Amniotic epithelial cell (primary cell): ENCODE results near the gene NFKBIB.

Experiments used
- DNase-seq: peaks from one replicate; pipeline ENCODE4 v3.0.0-alpha.2; 2010; ENCODE audit warnings: low read depth

The NFKBIB gene

DNA sequence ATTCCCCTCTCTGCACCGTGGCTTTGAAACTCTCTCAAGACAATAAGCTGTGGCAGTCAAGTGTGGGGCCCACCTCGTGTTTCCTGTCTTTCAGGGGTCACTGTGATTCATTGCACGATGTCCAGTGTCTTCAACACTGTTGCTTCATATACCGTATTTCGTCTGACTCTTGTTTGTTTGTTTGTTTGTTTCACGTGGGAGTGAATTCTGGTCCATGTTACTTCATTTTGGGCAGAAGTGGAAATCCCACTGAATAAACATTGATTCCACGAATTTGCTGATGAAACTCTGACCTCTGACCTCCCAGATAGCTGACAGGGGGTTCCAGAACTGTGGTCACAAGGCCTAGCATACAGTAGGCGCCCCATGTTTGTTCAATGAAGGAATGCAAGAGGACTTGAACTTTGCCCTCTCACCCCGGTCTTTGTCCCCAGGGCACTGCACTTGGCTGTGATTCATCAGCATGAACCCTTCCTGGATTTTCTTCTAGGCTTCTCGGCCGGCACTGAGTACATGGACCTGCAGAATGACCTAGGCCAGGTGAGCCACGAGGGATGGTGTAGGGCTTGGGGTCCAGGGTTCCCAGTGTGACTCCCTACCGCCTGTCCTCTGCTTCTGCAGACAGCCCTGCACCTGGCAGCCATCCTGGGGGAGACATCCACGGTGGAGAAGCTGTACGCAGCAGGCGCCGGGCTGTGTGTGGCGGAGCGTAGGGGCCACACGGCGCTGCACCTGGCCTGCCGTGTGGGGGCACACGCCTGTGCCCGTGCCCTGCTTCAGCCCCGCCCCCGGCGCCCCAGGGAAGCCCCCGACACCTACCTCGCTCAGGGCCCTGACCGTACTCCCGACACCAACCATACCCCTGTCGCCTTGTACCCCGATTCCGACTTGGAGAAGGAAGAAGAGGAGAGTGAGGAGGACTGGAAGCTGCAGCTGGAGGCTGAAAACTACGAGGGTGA lies 5.1 kb downstream of the NFKBIB start:
- no peak for DNase-seq

DNA sequence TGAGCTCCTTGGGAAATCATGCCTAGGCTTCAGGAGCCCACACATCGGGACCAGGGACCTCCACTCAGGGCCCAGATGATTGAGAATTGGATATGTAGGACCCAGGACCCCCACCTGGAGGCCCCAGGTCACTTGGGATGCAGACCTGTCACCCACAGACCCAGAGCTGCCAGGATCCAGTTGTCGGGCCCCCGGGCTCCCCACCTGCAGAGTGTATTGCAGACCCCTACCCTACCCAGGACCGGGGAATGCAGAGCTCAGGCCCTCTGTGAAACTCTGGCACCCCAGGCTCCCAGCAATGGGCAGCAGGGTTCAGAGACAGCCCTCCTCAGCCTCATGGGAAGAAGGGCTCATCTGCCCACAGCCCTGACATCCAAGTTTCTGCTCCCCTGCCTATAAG lies 5.9 kb downstream of the NFKBIB start:
- DNase-seq = no peak

DNA sequence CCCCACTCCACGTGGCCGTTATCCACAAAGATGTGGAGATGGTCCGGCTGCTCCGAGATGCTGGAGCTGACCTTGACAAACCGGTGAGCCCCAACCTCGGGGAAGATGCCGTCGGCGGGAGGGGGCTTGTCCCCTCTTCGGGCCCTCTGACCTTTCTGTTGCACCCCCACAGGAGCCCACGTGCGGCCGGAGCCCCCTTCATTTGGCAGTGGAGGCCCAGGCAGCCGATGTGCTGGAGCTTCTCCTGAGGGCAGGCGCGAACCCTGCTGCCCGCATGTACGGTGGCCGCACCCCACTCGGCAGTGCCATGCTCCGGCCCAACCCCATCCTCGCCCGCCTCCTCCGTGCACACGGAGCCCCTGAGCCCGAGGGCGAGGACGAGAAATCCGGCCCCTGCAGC lies 7.5 kb downstream of the NFKBIB start:
- no peak for DNase-seq

DNA sequence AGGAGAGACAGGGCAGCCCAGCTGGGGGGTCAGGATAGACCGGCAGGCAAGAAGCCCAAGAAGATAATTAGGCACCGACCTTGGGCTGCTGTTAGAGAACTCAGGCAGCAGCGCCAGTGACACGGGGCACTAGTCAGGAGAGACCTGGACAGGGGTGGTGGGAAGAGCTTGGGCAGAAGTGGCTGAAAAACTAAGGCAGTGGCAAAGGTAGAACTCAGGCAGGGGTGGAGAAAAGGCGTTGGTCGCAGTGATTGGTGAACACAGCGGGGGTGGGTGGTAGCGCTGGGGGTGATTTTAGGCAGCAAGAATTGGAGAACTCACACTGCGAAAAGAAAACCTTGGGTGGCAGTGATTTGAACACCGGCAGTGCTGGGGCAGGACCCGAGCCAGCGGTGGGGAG lies 7.9 kb downstream of the NFKBIB start:
- no peak for DNase-seq

DNA sequence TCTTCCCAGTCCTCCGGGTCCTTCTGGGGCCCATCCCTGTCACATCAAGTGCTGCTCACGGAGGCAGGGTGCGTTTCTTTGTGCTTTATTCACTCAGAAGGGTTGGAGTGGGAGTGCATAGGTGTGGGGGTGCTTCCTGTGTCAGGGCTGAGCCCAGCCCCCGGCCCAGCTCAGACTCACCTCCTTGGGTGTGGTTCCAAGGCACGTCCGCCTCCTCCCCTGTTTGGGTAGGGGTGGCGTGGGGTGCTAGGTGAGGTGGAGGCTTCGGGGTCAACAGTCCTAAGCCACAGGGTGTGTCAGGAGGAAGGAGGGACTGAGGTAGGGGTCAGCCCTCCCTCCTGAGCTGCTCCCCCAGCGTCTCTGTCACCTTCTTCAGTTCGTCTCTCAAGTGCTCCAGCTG lies 9.1 kb downstream of the NFKBIB start:
- no peak for DNase-seq

DNA sequence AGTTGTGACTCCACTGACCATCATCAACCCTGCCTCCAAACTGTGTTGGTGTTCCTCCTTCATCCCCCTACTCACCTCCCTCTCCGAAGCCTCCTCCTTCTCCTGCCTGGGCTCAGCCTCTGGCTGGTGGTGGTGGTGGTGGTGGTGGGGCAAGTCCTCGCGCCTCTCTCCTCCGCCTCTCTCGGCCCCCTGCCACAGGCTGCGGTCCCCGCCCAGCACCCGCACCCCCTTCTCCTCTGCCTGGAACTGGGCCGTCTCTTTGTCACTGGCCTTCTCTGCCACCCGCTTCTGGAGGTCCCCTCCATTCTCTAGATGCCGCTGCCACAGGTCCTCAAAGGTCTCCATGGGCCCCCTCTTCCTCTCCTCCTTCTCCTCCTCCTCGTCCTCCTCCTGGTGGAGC lies 10.7 kb downstream of the NFKBIB start:
- DNase-seq = no peak

DNA sequence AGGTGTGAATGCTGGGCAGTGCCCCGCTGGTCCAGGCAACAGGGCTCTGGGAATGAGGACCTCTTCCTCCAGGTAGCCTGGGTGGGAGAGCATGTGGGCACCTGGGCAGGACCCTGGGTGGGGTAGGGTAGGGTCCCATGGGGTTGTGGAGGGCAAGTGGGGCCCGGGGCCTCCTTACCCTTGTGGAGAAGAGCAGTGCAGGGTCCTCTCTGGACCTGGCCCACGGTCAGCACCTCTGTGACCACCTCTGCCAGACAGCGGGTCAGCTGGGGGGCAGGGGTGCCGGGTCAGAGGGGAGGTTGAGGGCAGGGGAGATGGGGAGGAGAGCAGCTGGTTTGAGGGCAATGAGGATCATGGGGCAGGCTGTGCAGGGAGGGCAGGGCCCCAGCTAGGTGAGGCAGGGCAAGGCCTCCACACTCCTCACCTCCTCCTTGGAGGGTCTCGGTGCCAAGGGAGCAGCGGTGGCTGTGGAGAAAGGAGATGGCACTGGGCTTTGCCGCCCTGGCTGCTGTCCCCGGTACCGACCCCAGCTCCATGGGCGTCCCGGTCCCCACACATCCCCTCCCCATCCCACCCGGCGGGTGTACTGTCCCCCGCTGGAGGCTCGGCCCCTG lies 11.7 kb downstream of the NFKBIB start:
- DNase-seq = no peak

DNA sequence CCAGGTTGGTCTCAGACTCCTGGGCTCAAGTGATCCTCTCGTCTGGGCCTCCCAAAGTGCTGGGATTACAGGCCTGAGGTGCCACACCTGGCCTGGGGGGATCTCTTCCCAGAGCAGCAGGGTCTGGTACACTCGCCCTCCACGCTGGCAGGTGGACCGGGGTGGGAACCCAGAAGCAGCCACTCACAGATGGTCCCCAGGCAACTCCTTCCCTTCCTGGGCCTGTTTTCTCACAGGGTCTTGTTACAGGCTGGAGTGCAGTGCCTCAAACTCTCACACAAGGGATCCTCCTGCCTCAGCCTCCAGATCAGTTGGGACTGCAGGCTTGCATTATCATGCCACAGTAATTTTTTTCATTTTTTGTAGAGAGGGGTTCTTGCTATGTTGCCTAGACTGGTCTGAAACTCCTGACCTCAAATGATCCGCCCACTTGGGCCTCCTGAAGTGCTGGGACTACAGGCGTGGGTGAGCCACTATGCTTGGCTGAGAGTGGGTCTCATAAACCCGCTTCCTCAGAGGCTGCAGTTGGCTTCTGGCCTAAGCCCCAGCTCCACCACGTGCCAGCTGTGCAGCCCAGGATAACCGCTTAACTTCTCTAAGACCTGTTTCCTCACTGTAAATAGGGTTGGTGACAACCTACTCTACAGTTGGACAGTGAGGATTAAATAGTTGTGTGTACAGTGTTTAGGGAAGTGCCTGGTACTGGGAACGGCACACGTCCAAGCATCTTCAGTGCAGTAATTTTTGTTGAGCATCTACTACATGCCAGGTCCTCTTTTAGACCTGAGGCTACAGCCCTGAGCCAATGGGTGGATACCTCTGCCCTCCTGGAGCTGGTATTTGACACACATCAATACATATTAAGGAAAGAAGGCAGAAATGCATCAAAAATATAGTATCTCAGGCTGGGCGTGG lies 13.1 kb downstream of the NFKBIB start:
- peak; percentile 13 for DNase-seq

DNA sequence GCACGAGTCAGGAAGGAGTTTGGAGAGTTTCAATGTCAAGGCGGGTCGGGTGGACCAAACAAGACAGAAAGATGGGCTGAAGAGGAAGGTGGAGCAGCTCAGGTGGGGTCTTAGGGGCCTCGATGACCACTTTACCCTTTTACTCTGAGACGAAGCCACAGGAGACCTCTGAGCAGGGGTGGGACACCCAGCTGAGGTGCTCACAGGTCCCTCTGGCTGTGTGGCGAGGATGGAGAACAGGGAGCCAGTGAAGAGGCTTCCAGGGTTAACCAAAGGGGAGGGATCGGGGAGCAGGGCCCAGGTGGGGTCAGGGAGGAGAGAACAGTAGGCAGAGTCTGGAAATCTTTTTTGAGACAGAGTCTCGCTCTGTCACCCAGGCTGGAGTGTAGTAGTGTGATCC lies 14.2 kb downstream of the NFKBIB start:
- DNase-seq = no peak

DNA sequence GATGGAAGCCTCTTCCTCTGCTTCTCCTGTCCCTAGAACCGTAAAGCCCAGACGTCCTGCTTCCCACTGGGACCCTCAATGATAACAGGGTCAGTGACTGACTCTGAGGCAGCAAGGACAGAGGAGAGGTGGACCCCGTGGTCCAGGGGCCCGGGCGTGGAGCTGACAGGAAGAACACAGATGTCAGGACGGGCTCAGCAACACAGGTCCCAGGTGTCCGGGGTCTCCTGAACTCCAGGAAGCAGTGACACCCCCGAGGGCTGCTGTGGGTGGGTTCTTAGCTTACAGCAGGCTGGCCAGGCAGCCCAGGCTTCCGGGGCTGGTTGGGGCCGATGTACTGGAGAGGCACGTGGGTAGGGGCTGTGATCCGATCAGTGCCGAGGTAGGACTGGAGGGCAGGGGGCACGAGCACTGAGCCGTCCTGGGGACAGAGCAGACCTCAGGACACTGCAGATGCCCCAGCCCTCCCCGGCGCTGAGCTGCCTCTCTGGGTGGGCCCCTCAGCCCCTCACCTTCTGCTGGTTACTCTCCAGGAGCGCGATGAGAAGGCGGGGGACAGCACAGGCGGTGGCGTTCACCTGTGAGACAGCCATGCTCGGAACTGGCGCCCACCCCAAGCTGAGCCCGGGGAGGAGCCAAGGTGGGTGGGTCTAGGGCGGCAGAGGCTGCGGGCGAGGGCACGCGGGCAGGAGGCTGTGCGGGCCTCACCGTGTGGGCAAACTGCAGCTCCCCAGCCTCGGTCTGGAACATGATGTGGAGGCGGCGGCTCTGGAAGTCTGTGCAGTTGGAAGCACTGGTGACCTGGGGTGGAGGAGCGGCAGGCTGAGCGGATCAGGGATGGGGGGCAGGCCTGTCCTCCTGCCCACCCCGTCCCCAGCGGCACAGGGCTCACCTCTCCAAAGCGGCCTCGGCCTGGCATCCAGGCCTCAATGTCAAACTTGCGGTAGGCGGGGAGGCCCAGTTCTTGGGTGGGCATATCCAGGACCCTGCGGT lies 15.9 kb downstream of the NFKBIB start:
- DNase-seq = no peak

DNA sequence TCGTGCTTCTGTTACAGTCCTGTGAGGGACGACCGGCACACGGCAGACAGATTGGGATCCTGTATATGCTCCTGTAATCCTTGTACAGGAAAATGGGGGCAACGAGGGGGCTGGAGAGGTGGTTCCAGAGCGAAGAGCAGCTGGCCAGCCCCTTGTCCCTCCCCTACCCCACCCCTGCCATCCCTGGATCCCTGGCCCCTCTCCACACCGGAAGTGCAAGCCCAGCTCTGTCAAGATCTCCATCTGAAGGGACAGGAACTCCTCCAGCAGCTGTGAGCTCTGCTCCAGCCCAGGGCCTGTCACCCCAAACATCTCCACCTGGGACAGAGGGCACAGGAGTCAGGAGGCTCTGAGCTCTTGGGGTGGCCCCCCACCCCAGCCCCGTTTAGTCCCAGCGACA lies 17.7 kb downstream of the NFKBIB start:
- no peak for DNase-seq

DNA sequence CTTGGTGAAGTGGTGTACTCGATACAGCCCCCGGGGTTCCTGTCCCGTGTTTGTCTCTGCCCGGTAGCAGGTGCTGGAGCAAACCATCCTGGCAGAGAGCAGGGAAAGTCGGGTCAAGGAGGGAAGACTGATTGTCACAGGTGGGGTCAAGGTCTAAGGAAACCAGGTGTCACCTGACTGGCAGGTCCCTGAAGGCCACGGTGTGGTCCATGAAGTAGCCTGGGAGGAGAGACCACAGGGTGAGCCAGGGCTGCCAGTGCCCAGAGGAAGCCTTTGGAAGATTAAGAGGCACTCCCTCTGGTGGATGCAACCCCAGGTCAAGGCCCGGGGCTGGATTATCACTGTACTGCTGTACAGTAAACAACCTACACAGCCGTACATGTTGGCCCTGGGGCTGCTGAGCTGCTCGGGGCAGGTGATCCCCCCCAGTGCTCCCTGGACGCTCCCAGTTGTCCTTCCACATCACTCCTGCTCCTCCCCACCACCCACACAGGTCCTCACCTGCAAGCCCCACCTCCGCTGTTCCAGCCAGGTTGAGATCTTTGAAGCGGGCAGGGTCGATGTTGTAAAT lies 18.2 kb downstream of the NFKBIB start:
- peak; percentile 42 for DNase-seq

DNA sequence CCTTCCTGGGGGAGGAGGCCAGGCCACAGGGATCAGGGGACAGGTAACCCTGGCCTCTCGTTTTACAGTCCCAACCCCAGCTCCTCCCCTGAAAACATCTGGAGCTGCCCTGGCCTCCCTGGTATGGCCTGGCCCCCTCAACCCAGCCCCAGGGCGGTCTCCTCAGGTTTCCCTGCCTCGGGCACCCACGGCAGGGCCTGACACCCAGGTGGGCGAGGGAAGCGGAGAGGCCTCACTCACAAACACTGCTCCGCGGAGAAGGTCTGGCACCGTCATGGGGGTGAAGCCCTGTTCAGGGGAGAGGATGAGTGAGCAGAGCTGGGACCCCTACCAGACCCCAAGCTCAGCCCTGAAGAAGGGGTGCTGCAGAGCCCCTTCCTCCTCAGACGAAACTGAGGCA lies 18.8 kb downstream of the NFKBIB start:
- DNase-seq = no peak

DNA sequence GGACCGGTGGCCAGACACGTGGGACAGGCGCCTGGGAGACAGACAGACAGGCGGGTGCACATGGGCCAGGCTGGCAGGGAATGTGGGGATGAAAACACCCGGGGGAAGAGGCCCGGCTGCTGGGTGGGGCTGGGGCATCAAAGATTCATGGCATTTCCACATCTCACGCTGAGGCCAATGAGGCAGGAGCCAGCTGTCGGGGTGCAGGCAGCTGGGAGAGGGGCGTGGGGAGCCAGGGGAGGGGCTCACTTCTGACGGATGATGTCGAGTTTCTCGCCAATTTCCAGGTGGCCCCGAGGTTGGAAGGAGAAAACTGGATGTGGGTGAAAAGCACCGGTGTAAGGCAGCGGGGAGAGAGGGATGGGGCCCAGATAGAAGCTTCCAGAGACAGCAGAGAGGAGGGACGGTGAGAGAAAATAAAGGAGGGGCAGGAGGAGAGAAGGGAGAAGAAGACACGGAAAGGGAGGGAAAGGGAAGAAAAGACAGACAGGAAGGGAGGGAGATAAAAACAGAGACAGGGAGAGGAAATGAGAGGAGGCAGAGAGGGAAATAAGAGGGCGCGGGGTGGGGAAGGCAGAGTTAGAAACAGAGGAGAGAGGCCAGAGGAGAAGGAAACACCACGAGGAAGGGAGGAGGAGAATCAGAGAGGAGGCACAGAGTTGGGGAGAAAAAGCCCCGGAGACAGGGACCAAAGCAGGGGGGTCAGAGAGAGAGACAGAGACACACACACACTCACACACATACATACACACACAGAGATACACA lies 20.2 kb downstream of the NFKBIB start:
- DNase-seq = no peak

DNA sequence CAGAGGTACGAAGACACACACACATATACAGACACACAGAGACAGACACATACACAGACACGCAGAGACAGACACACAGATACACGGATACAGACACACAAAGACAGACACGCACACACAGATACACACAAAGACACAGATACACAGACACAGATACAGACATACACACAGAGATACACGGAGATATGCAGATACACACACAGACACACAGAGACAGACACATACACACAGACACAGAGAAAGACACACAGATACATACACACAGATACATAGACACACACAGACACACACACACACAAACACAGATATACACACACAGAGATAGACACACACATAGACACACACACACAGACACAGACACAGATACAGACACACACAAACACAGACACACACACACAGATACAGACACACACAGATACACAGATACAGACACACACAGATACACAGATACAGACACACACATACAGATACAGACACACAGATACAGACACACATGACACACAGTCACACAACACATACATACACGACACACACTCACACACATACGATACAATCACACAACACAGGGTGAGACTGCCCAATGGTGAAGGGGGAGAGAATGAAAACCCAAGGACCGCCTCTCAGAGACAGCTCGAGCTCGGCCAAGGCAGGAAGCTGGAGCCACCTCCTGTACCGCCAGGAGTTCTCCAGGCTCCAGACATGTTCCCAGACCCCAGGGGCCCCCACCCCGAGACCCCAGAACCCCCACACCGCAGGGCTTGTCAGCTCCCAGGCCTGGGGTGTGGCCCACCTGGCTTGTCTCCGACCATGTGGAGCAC lies 21.0 kb downstream of the NFKBIB start:
- no peak for DNase-seq

DNA sequence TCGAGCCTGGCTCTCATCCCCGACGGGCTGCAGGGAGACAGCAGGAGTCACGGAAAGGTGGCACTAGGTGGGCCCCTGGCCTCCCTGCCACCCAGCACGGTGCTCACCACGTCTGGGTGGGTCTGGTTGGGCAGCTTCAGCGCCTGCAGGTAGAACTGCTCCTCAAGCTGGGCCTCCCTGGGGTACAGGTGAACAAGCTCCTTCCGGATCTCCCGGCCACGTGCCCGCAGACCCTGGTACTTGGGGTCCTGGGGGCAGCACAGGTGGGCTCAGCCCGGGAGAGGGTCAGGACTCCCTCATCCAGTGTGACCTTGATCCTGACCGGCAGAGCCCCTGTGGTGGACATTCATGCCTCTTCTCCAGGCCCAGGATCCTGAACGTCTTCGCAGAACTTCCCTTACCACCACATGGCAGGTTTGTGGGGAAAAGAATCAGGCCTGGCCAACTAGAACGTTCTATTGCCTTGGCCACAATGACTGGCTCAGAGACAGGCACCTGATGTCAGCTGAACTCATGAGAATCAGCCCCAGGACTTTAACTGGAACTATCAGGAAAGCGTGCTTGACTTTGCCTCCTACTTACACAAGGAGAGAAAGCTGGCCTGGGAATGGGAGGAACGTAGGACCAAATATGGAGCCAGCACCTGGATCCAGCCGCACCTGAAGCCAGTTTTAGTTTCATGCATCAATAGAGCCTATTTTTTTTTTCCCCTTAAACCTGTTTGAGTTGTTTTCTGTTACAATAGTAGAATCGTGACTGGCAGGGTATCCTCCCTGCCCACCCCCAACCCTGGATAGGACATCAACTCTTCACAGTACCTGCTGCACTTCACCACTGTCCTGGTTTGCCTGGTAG lies 21.9 kb downstream of the NFKBIB start:
- DNase-seq = no peak

DNA sequence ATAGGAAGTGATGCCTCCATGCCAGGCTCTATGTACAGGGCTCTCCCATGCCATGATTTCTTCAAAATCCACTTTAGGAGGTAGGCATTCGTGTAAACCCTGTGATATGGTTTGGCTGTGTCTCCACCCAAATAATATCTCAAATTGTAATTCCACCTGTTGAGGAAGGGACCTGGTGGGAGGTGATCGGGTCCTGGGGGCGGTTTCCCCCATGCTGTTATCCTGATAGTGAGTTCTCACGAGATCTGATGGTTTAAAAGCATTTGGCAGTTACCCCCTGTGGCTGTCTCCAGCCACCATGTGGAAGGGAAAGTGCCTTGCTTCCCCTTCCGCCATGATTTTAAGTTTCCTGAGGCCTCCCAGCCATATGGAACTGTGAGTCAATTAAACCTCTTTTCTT lies 22.7 kb downstream of the NFKBIB start:
- DNase-seq = no peak

DNA sequence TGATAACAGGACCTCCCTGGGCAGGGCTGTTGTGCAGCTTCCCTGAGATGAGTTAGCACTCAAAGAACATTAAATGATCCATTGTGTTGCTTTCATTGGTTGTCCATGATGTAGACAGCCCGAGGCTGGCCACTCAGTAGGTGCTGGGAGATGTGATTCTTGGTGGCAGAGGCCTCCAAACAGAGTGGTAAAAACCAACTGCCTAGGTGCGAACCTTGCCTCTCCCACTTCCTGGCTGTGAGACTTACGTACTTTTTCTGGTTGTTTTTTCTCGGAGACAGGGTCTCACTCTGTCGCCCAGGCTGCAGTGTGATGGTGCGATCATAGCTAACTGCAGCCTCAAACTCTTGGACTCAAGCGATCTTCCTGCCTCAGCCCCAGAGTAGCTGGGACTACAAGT lies 24.6 kb downstream of the NFKBIB start:
- DNase-seq = no peak
